CD14-positive monocyte (primary cell): Measurements from ENCODE around the gene ETFB. TPM values are rescaled to one million over a fixed set of nuclear protein-coding genes. Genes with fewer than 3 reads are reported as not detected.

Source experiments
- DNase-seq, 3 donors: peaks; one replicate each; pipeline ENCODE4 v3.0.0-alpha.2; 2011 to 2022
- H2AFZ ChIP-seq: 2 replicates; pipeline ENCODE4 v1.6.0; 2012; ENCODE audit warnings: mild to moderate bottlenecking, low read depth, low read length, inconsistent platforms; ENCODE audit not compliant: insufficient read depth, poor library complexity, severe bottlenecking
- H3K27ac ChIP-seq, 2 donors: 1 replicate in 1 of 2; 2 replicates in 1 of 2; pipeline ENCODE4 v1.5.1; 2012 to 2013; ENCODE audit warnings: low read length in 2 of 2, control low read depth in 1 of 2, inconsistent platforms in 1 of 2, low read depth in 1 of 2, mild to moderate bottlenecking in 1 of 2
- H3K27me3 ChIP-seq, 2 donors: one replicate each; pipeline versions ENCODE4 v1.6.0 to v1.6.1; 2011 to 2013; ENCODE audit warnings: low read length in 2 of 2; ENCODE audit not compliant: control insufficient read depth in 2 of 2, insufficient read depth in 2 of 2
- H3K36me3 ChIP-seq, 2 donors: replicated peaks in 1 of 2; 1 replicate in 1 of 2; 2 replicates in 1 of 2; pipeline versions ENCODE4 v1.5.1 to v1.6.1; 2012 to 2013; ENCODE audit warnings: low read length in 2 of 2, control low read depth in 1 of 2, inconsistent platforms in 1 of 2, mild to moderate bottlenecking in 1 of 2; ENCODE audit not compliant: insufficient read depth in 2 of 2, control insufficient read depth in 1 of 2
- H3K4me1 ChIP-seq, 2 donors: 1 replicate in 1 of 2; 2 replicates in 1 of 2; pipeline versions ENCODE4 v1.5.1 to v1.6.1; 2012 to 2013; ENCODE audit warnings: low read length in 2 of 2, control low read depth in 1 of 2, inconsistent platforms in 1 of 2, mild to moderate bottlenecking in 1 of 2, moderate library complexity in 1 of 2; ENCODE audit not compliant: insufficient read depth in 2 of 2, control insufficient read depth in 1 of 2
- H3K4me2 ChIP-seq: replicated peaks from 2 replicates; pipeline ENCODE3; 2012; ENCODE audit warnings: low read length, moderate library complexity, mild to moderate bottlenecking; ENCODE audit not compliant: poor library complexity, severe bottlenecking; ENCODE audit errors: extremely low read depth
- H3K4me3 ChIP-seq, 3 experiments: fragments of 200-600 bp in 1 of 3; sonication (generic) in 1 of 3; replicated peaks in 1 of 3; 1 replicate in 2 of 3; 2 replicates in 1 of 3; pipeline ENCODE4 v1.5.1; 2011 to 2013; ENCODE audit warnings: low read length in 3 of 3, mild to moderate bottlenecking in 3 of 3, control low read depth in 2 of 3, low read depth in 2 of 3, inconsistent platforms in 1 of 3, moderate library complexity in 1 of 3
- H3K79me2 ChIP-seq: 2 replicates; pipeline ENCODE4 v1.6.0; 2012; ENCODE audit warnings: mild to moderate bottlenecking, control low read depth, inconsistent platforms, low read length, moderate library complexity; ENCODE audit not compliant: insufficient read depth
- H3K9ac ChIP-seq: 2 replicates; pipeline ENCODE4 v1.6.0; 2017; ENCODE audit warnings: low read length, mild to moderate bottlenecking; ENCODE audit not compliant: insufficient read depth, poor library complexity, severe bottlenecking
- H3K9me3 ChIP-seq, 2 donors: replicated peaks in 1 of 2; 1 replicate in 1 of 2; 2 replicates in 1 of 2; pipeline versions ENCODE4 v1.5.1 to v1.6.1; 2012 to 2013; ENCODE audit warnings: low read length in 2 of 2, control low read depth in 1 of 2; ENCODE audit not compliant: control insufficient read depth in 1 of 2, insufficient read depth in 1 of 2
- H4K20me1 ChIP-seq: 2 replicates; pipeline ENCODE4 v1.6.0; 2012; ENCODE audit warnings: mild to moderate bottlenecking, low read length, control low read depth, moderate library complexity; ENCODE audit not compliant: insufficient read depth
- H3K27ac Mint-ChIP-seq, 7 donors: one replicate each; pipeline ENCODE4 v1.8.0; 2020; ENCODE audit warnings: mild to moderate bottlenecking in 7 of 7, mixed read lengths in 7 of 7, moderate library complexity in 6 of 7, inconsistent platforms in 2 of 7
- H3K27me3 Mint-ChIP-seq, 3 donors: one replicate each; pipeline ENCODE4 v1.8.0; 2021 to 2022; ENCODE audit warnings: low read depth in 3 of 3, mild to moderate bottlenecking in 3 of 3, mixed read lengths in 3 of 3, moderate library complexity in 3 of 3, inconsistent platforms in 1 of 3
- H3K36me3 Mint-ChIP-seq, 2 donors: one replicate each; pipeline ENCODE4 v1.8.0; 2020; ENCODE audit warnings: mixed read lengths in 2 of 2, inconsistent platforms in 1 of 2, mild to moderate bottlenecking in 1 of 2
- H3K4me1 Mint-ChIP-seq: one replicate; pipeline ENCODE4 v1.8.0; 2020; ENCODE audit warnings: mild to moderate bottlenecking, mixed read lengths
- H3K4me3 Mint-ChIP-seq, 2 donors: one replicate each; pipeline ENCODE4 v1.8.0; 2020; ENCODE audit warnings: mild to moderate bottlenecking in 2 of 2, mixed read lengths in 2 of 2, moderate library complexity in 1 of 2
- H3K9me3 Mint-ChIP-seq, 7 donors: one replicate each; pipeline ENCODE4 v1.8.0; 2020 to 2022; ENCODE audit warnings: mixed read lengths in 7 of 7, mild to moderate bottlenecking in 6 of 7, moderate library complexity in 6 of 7, inconsistent platforms in 2 of 7
- WGBS: methylation state at CpG from one replicate; pipeline ENCODE4 v1.1.5; 2013; ENCODE audit warnings: missing lambda C conversion rate; ENCODE audit not compliant: insufficient coverage; 5-methylcytosine and 5-hydroxymethylcytosine counted together
- intact Hi-C, 2 donors: fragments of 100-400 bp; cut with micrococcal nuclease; formaldehyde crosslinking; loops; one replicate each; pipeline versions ENCODE4 v1.15.0 to v1.15.1; 2023
- polyA plus RNA-seq, 3 donors: library from polyadenylated mRNA; depleted of rRNA in 1 of 3; unstranded in 2 of 3; stranded (reverse) in 1 of 3; fragments of 300-500 nt in 2 of 3; fragments of >200 nt in 1 of 3; fragmentation: Illumina TruSeq in 2 of 3; gene quantifications; 1 replicate in 2 of 3; 2 replicates in 1 of 3; pipeline ENCODE4 v1.2.3, GENCODE V29; 2012 to 2021
- TF ChIP-seq, protein P1 (sequence below): fragments of 200-600 bp; IDR thresholded peaks from one replicate; pipeline ENCODE4 v1.8.0; 2022; ENCODE audit warnings: antibody characterized with exemption, mild to moderate bottlenecking

The ETFB gene
- polyA plus RNA-seq, 3 donors = 51.0 to 72.1 (median 63.0) TPM

DNA sequence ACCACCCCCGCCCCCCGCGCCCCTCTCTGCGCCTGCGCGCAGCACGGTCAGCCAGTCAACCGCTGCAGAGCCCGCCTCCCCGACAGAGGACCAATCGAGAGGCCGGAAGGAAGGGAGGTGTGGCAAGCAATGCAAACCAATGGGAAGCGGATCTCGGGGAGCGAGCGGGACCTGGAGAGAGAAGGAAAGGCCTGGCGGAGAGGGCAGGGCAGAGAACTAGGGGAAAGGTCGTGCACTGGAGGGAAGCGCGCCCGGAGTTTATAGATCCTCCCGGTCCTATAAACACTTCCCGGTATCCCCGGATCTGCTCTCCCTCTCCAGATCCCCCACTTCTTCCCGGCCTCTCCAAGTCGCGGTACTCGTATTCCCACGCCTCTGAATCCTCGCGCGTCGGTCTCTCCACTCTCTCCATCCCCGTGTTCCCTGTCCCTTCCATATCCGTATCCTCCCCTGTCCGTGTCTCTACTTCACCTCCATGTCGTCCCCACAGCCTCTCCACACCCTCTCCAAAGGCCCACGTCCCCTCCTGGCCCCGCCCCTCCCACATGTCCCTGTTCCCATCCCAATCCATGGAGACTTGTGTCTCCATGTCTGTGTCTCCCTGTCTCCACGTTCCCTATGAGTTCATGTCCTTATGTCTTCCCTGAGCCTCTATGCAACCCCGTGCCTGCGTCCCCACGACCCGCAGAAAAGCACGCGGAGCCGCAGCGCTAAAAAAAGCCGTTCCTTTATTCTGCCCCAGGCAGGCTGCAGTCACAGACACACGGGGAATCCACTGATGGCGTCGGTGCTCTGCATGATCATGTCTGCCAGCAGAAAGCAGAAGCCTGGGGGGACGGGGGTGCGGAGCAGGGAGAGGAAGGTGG, 434 bp upstream of the ETFB start:
- Histone ChIP-seq H3K9me3 (no peaks in the 10 kb centered on the region), H3K27me3 (no peaks in the 10 kb centered on the region), H3K4me1 (peaks cover 40 to 78% of the 10 kb centered on the region in 2 donors), H3K9ac (peak overlapping the region; percentile 80), H3K79me2 (peaks cover 69% of the 10 kb centered on the region), H2AFZ (peak overlapping the region; percentile 90), H3K4me2 (peak overlapping the region; percentile 100), H3K27ac (peak overlapping the region; percentile 92 to 93), H3K4me3 (peak overlapping the region; percentile 89 to 93 (median 91)), H4K20me1 (no peaks in the 10 kb centered on the region), H3K36me3 (no peaks in the 10 kb centered on the region)
- WGBS = 0% methylated on average over 36 of the region's 54 CpGs
- intact Hi-C loops = loop anchor here (2.0 to 5.0 kb wide), 2 partner anchors 28 to 39 kb away; no protein-coding TSS in a partner anchor
- H3K27ac Mint-ChIP-seq = peak overlapping the region; percentile 93 to 99 (median 97)
- peaks cover 65% of the 10 kb centered on the region for H3K4me1 Mint-ChIP-seq
- peak overlapping the region; percentile 96 to 99 for H3K4me3 Mint-ChIP-seq
- peaks cover 0 to 4% (median 0%) of the 10 kb centered on the region in 3 donors for H3K27me3 Mint-ChIP-seq
- no peaks in the 10 kb centered on the region for H3K9me3 Mint-ChIP-seq
- peaks cover 5 to 7% of the 10 kb centered on the region in 2 donors for H3K36me3 Mint-ChIP-seq
- TF ChIP-seq, protein P1, sequence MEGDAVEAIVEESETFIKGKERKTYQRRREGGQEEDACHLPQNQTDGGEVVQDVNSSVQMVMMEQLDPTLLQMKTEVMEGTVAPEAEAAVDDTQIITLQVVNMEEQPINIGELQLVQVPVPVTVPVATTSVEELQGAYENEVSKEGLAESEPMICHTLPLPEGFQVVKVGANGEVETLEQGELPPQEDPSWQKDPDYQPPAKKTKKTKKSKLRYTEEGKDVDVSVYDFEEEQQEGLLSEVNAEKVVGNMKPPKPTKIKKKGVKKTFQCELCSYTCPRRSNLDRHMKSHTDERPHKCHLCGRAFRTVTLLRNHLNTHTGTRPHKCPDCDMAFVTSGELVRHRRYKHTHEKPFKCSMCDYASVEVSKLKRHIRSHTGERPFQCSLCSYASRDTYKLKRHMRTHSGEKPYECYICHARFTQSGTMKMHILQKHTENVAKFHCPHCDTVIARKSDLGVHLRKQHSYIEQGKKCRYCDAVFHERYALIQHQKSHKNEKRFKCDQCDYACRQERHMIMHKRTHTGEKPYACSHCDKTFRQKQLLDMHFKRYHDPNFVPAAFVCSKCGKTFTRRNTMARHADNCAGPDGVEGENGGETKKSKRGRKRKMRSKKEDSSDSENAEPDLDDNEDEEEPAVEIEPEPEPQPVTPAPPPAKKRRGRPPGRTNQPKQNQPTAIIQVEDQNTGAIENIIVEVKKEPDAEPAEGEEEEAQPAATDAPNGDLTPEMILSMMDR = no peak
- peak; percentile 95 to 96 (median 95) for DNase-seq

DNA sequence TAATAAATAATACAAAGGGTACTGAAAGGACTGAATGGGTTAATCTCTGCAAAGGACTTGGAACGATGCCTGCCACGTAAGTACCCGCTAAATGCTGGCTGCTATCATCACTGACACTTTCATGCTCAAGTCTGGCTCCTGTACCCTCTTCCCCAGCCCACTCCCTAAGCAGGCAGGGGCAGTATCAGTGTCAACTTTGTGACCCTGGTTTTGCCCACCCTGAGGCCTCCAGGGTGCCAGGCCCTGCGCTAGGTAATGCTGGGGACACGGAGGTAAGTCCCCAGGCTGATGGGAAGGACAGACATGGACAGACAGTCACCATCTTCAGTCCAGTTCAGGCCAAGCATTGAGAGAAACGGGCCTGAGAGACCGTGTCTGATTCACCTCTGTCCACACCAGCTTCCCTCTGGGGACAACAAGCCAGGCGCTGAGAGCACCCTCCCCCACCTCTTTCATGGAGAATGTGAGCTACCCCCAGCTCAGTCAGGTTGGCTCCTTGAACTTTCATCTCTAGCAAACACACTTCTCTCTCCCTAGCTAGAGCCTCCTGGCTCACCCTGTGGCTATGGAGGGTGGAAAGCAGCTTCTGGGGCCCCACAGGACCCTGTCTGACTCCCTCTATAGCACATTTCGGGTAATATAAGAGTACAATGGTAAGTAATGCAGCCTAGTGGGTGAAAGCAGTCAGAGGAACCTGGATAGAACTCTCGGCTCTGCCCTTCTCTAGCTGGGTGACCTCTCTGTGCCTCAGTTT, 800 bp downstream of the ETFB start:
- H3K79me2 ChIP-seq = peaks cover 58% of the 10 kb centered on the region
- H3K36me3 ChIP-seq = no peaks in the 10 kb centered on the region
- H3K27ac Mint-ChIP-seq = peak overlapping the region; percentile 93 to 98 (median 97)
- H3K9ac ChIP-seq = peak overlapping the region; percentile 80
- H3K9me3 ChIP-seq = no peaks in the 10 kb centered on the region
- peaks cover 52% of the 10 kb centered on the region for H3K4me1 Mint-ChIP-seq
- H3K27ac ChIP-seq = peak overlapping the region; percentile 92 to 93
- peak overlapping the region; percentile 96 to 99 for H3K4me3 Mint-ChIP-seq
- 36% methylated on average over 7 of the region's 10 CpGs for WGBS
- H3K4me3 ChIP-seq = peak overlapping the region; percentile 89 to 93 (median 91)
- no peaks in the 10 kb centered on the region for H4K20me1 ChIP-seq
- H3K36me3 Mint-ChIP-seq = peaks cover 9 to 12% of the 10 kb centered on the region in 2 donors
- H3K4me1 ChIP-seq = peaks cover 29 to 65% of the 10 kb centered on the region in 2 donors
- intact Hi-C loops = loop anchor here (1.0 to 5.0 kb wide), 3 partner anchors 23 to 38 kb away; partner anchors contain the start of gene VSIG10L (in 1 of the 2)
- peak overlapping the region; percentile 100 for H3K4me2 ChIP-seq
- H3K27me3 ChIP-seq = no peaks in the 10 kb centered on the region
- TF ChIP-seq, protein P1 = no peak
- H3K9me3 Mint-ChIP-seq = no peaks in the 10 kb centered on the region
- DNase-seq = peak; percentile 22 to 47 (median 30)
- H3K27me3 Mint-ChIP-seq = peaks cover 0 to 4% (median 0%) of the 10 kb centered on the region in 3 donors
- peak overlapping the region; percentile 88 for H2AFZ ChIP-seq
